HEK293 (cell line): ENCODE data around the gene GALNS.

Experiments used
- SETDB1 ChIP-seq: IDR thresholded peaks from one replicate; pipeline ENCODE4 v1.6.1; 2017; ENCODE audit warnings: mild to moderate bottlenecking, low read length, moderate library complexity, mixed read lengths; ENCODE audit not compliant: insufficient read length
- YY1 ChIP-seq: fragments of 450-650 bp; formaldehyde crosslinking; IDR thresholded peaks from 2 replicates; pipeline ENCODE4 v1.5.1; 2018; ENCODE audit warnings: missing biosample characterization, missing genetic modification characterization
- ZBTB1 ChIP-seq: fragments of 450-650 bp; formaldehyde crosslinking; IDR thresholded peaks from 2 replicates; pipeline ENCODE4 v1.5.1; 2016; ENCODE audit warnings: missing biosample characterization, missing genetic modification characterization
- ZBTB26 ChIP-seq: fragments of 450-650 bp; formaldehyde crosslinking; optimal IDR thresholded peaks from 2 replicates; pipeline ENCODE3; 2016; ENCODE audit warnings: missing biosample characterization, mild to moderate bottlenecking, missing genetic modification characterization
- ZBTB8A ChIP-seq: fragments of 450-650 bp; formaldehyde crosslinking; IDR thresholded peaks from 2 replicates; pipeline ENCODE4 v1.5.1; 2016; ENCODE audit warnings: missing biosample characterization, missing genetic modification characterization
- ZFP3 ChIP-seq: fragments of 450-650 bp; formaldehyde crosslinking; IDR thresholded peaks from 2 replicates; pipeline ENCODE4 v1.5.1; 2016; ENCODE audit warnings: low read depth, missing biosample characterization, missing genetic modification characterization
- ZFP69B ChIP-seq: fragments of 450-650 bp; formaldehyde crosslinking; IDR thresholded peaks from 2 replicates; pipeline ENCODE4 v1.5.1; 2016; ENCODE audit warnings: missing biosample characterization, missing genetic modification characterization
- ZNF121 ChIP-seq: fragments of 450-650 bp; formaldehyde crosslinking; IDR thresholded peaks from 2 replicates; pipeline ENCODE4 v1.5.1; 2016; ENCODE audit warnings: missing biosample characterization, missing genetic modification characterization
- ZNF16 ChIP-seq: fragments of 450-650 bp; formaldehyde crosslinking; IDR thresholded peaks from 2 replicates; pipeline ENCODE4 v1.5.1; 2016; ENCODE audit warnings: low read depth, missing biosample characterization, missing genetic modification characterization
- ZNF169 ChIP-seq: fragments of 450-650 bp; formaldehyde crosslinking; IDR thresholded peaks from 2 replicates; pipeline ENCODE4 v1.5.1; 2016; ENCODE audit warnings: missing biosample characterization, missing genetic modification characterization
- ZNF175 ChIP-seq: fragments of 450-650 bp; formaldehyde crosslinking; IDR thresholded peaks from 2 replicates; pipeline ENCODE4 v1.5.1; 2016; ENCODE audit warnings: missing biosample characterization, missing genetic modification characterization
- ZNF18 ChIP-seq: fragments of 450-650 bp; formaldehyde crosslinking; IDR thresholded peaks from 2 replicates; pipeline ENCODE4 v1.5.1; 2016; ENCODE audit warnings: missing biosample characterization, missing genetic modification characterization
- ZNF19 ChIP-seq: fragments of 450-650 bp; formaldehyde crosslinking; IDR thresholded peaks from 2 replicates; pipeline ENCODE4; 2016; ENCODE audit warnings: missing biosample characterization, missing genetic modification characterization, low read depth
- ZNF23 ChIP-seq: fragments of 450-650 bp; formaldehyde crosslinking; IDR thresholded peaks from 2 replicates; pipeline ENCODE4 v1.5.1; 2016; ENCODE audit warnings: missing biosample characterization, missing genetic modification characterization, borderline replicate concordance
- ZNF239 ChIP-seq: fragments of 450-650 bp; formaldehyde crosslinking; IDR thresholded peaks from 2 replicates; pipeline ENCODE4 v1.5.1; 2016; ENCODE audit warnings: missing biosample characterization, missing genetic modification characterization
- ZNF292 ChIP-seq: fragments of 450-650 bp; formaldehyde crosslinking; IDR thresholded peaks from 2 replicates; pipeline ENCODE4 v1.5.1; 2016; ENCODE audit warnings: low read depth, missing biosample characterization, missing genetic modification characterization, borderline replicate concordance
- ZNF324 ChIP-seq: fragments of 450-650 bp; formaldehyde crosslinking; IDR thresholded peaks from 2 replicates; pipeline ENCODE4 v1.5.1; 2016; ENCODE audit warnings: missing biosample characterization, missing genetic modification characterization
- ZNF350 ChIP-seq: fragments of 450-650 bp; formaldehyde crosslinking; IDR thresholded peaks from 2 replicates; pipeline ENCODE4 v1.5.0; 2017; ENCODE audit warnings: missing biosample characterization, mild to moderate bottlenecking, missing genetic modification characterization
- ZNF394 ChIP-seq: fragments of 450-650 bp; formaldehyde crosslinking; IDR thresholded peaks from 2 replicates; pipeline ENCODE4 v1.5.1; 2016; ENCODE audit warnings: missing biosample characterization, missing genetic modification characterization, mild to moderate bottlenecking, moderate library complexity, borderline replicate concordance
- ZNF416 ChIP-seq: fragments of 450-650 bp; formaldehyde crosslinking; IDR thresholded peaks from 2 replicates; pipeline ENCODE4 v1.5.1; 2016; ENCODE audit warnings: missing biosample characterization, missing genetic modification characterization
- ZNF426 ChIP-seq: fragments of 450-650 bp; formaldehyde crosslinking; IDR thresholded peaks from 2 replicates; pipeline ENCODE4 v1.5.1; 2017; ENCODE audit warnings: missing biosample characterization, missing genetic modification characterization, mild to moderate bottlenecking, inconsistent platforms, moderate library complexity
- ZNF449 ChIP-seq: fragments of 450-650 bp; formaldehyde crosslinking; IDR thresholded peaks from 2 replicates; pipeline ENCODE4 v1.5.1; 2017; ENCODE audit warnings: missing biosample characterization, mild to moderate bottlenecking, missing genetic modification characterization, moderate library complexity
- ZNF473 ChIP-seq: fragments of 450-650 bp; formaldehyde crosslinking; IDR thresholded peaks from 2 replicates; pipeline ENCODE4 v1.5.1; 2017; ENCODE audit warnings: missing biosample characterization, missing genetic modification characterization
- ZNF510 ChIP-seq: fragments of 450-650 bp; formaldehyde crosslinking; IDR thresholded peaks from 2 replicates; pipeline ENCODE4 v1.5.1; 2018; ENCODE audit warnings: mild to moderate bottlenecking, missing genetic modification characterization, missing biosample characterization; ENCODE audit not compliant: insufficient replicate concordance
- ZNF544 ChIP-seq: fragments of 450-650 bp; formaldehyde crosslinking; IDR thresholded peaks from 2 replicates; pipeline ENCODE4 v1.5.0; 2017; ENCODE audit warnings: missing biosample characterization, missing genetic modification characterization
- ZNF621 ChIP-seq: fragments of 450-650 bp; formaldehyde crosslinking; IDR thresholded peaks from 2 replicates; pipeline ENCODE4 v1.5.1; 2017; ENCODE audit warnings: missing biosample characterization, missing genetic modification characterization
- ZNF670 ChIP-seq: fragments of 450-650 bp; formaldehyde crosslinking; IDR thresholded peaks from 2 replicates; pipeline ENCODE4 v1.5.1; 2016; ENCODE audit warnings: missing biosample characterization, missing genetic modification characterization, low read depth
- ZNF768 ChIP-seq: fragments of 450-650 bp; formaldehyde crosslinking; IDR thresholded peaks from 2 replicates; pipeline ENCODE4 v1.5.1; 2018; ENCODE audit warnings: missing biosample characterization, mild to moderate bottlenecking, missing genetic modification characterization
- ZNF785 ChIP-seq: fragments of 450-650 bp; formaldehyde crosslinking; IDR thresholded peaks from 2 replicates; pipeline ENCODE4 v1.5.1; 2016; ENCODE audit warnings: missing biosample characterization, missing genetic modification characterization
- ZSCAN16 ChIP-seq: fragments of 450-650 bp; formaldehyde crosslinking; IDR thresholded peaks from 2 replicates; pipeline ENCODE4 v1.5.1; 2016; ENCODE audit warnings: missing biosample characterization, missing genetic modification characterization
- TF ChIP-seq, protein P1 (sequence below): IDR thresholded peaks from 2 replicates; pipeline ENCODE4 v1.6.1; 2011; ENCODE audit warnings: mild to moderate bottlenecking, low read depth, low read length, borderline replicate concordance
- TF ChIP-seq, protein P2 (sequence below): sonication (generic); formaldehyde crosslinking; IDR thresholded peaks from 2 replicates; pipeline ENCODE4 v1.8.1; 2022; ENCODE audit warnings: mild to moderate bottlenecking, moderate library complexity, missing genetic modification reagents
- TF ChIP-seq, protein P3 (sequence below): fragments of 450-650 bp; formaldehyde crosslinking; IDR thresholded peaks from 2 replicates; pipeline ENCODE4 v1.5.1; 2016; ENCODE audit warnings: missing biosample characterization, missing genetic modification characterization

Gene GALNS

DNA sequence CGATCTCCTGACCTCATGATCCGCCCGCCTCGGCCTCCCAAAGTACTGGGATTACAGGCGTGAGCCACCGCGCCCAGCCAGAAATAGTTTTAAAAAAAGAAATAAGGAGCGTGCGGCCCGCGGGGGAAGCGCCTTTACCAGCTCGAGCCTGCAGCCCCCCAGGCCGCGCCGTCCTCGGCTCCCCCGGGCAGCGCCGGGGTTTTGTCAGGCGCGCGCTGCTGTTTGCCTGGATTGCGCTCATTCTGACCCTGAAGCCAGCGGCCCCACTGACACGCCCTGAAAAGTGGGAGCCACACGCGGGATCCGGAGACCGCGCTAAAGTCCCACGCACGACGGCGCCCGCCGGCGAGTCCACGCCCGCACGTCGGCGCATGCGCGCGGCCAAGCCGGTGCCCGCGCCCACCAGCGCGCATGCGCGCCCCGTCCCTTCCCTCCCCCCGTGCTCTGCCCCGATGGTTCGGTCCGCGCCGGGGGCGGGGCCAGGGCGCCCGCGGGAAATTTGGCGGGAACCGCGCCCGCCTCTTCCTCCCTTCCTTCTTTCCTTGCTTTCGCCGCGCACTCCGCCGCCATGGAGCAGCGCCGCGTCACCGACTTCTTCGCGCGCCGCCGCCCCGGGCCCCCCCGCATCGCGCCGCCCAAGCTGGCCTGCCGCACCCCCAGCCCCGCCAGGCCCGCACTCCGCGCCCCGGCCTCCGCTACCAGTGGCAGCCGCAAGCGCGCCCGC, 53.3 kb downstream of the GALNS start, which contains the start of gene CDT1 (continued):
- no peak for TF ChIP-seq ZNF394
- TF ChIP-seq ZBTB26 (tag by site-specific recombination): peak; percentile 76
- TF ChIP-seq ZNF239 (tag by site-specific recombination): no peak
- TF ChIP-seq ZBTB8A (tag by site-specific recombination): peak; percentile 35; the same call in 1 of the 2 replicates
- TF ChIP-seq, protein P1, sequence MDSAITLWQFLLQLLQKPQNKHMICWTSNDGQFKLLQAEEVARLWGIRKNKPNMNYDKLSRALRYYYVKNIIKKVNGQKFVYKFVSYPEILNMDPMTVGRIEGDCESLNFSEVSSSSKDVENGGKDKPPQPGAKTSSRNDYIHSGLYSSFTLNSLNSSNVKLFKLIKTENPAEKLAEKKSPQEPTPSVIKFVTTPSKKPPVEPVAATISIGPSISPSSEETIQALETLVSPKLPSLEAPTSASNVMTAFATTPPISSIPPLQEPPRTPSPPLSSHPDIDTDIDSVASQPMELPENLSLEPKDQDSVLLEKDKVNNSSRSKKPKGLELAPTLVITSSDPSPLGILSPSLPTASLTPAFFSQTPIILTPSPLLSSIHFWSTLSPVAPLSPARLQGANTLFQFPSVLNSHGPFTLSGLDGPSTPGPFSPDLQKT: no peak
- peak; percentile 19; the same call in 1 of the 2 replicates for TF ChIP-seq ZNF449
- no peak for TF ChIP-seq ZNF768
- no peak for TF ChIP-seq ZNF544 (tag by site-specific recombination)
- TF ChIP-seq ZNF121: no peak
- TF ChIP-seq ZNF18 (tag by site-specific recombination): no peak
- TF ChIP-seq, protein P2, sequence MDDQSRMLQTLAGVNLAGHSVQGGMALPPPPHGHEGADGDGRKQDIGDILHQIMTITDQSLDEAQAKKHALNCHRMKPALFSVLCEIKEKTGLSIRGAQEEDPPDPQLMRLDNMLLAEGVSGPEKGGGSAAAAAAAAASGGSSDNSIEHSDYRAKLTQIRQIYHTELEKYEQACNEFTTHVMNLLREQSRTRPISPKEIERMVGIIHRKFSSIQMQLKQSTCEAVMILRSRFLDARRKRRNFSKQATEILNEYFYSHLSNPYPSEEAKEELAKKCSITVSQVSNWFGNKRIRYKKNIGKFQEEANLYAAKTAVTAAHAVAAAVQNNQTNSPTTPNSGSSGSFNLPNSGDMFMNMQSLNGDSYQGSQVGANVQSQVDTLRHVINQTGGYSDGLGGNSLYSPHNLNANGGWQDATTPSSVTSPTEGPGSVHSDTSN (CRISPR knock-in tag): peak; percentile 65; the same call in 1 of the 2 replicates
- peak; percentile 88; the same call in 1 of the 2 replicates for TF ChIP-seq ZNF785
- no peak for TF ChIP-seq ZNF350 (tag by site-specific recombination)
- TF ChIP-seq ZNF510 (tag by site-specific recombination): no peak
- no peak for TF ChIP-seq ZNF292 (tag by site-specific recombination)
- TF ChIP-seq ZNF416 (tag by site-specific recombination): no peak
- TF ChIP-seq ZNF426 (tag by site-specific recombination): no peak
- TF ChIP-seq ZNF324 (tag by site-specific recombination): no peak
- no peak for TF ChIP-seq ZNF175 (tag by site-specific recombination)
- TF ChIP-seq ZNF16: no peak
- no peak for TF ChIP-seq ZBTB1 (tag by site-specific recombination)
- no peak for TF ChIP-seq SETDB1
- TF ChIP-seq, protein P3, sequence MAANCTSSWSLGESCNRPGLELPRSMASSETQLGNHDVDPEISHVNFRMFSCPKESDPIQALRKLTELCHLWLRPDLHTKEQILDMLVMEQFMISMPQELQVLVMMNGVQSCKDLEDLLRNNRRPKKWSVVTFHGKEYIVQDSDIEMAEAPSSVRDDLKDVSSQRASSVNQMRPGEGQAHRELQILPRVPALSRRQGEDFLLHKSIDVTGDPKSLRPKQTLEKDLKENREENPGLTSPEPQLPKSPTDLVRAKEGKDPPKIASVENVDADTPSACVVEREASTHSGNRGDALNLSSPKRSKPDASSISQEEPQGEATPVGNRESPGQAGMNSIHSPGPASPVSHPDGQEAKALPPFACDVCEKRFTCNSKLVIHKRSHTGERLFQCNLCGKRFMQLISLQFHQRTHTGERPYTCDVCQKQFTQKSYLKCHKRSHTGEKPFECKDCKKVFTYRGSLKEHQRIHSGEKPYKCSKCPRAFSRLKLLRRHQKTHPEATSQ (tag by site-specific recombination): 0 out of 2 replicates have a peak, but pooled peaks have one; percentile 10
- no peak for TF ChIP-seq ZNF19 (tag by site-specific recombination)
- no peak for TF ChIP-seq ZNF621 (tag by site-specific recombination)
- no peak for TF ChIP-seq ZFP3 (tag by site-specific recombination)
- TF ChIP-seq ZNF169 (tag by site-specific recombination): no peak
- TF ChIP-seq ZSCAN16 (tag by site-specific recombination): no peak
- TF ChIP-seq ZNF670: no peak
- no peak for TF ChIP-seq ZFP69B
- TF ChIP-seq ZNF473 (tag by site-specific recombination): no peak
- TF ChIP-seq ZNF23: no peak
- no peak for TF ChIP-seq YY1 (tag by site-specific recombination)
